BJ (cell line): ENCODE results near the gene NYNRIN. TPM values are rescaled to one million over a fixed set of nuclear protein-coding genes. Genes with fewer than 3 reads are reported as not detected.

Experiments
- CTCF ChIA-PET: fragments of 350-600 bp; formaldehyde crosslinking; extraction: SDS; loops from one replicate; lab custom pipeline; 2021; ENCODE audit warnings: antibody characterized with exemption, inconsistent platforms; lab: Yijun Ruan, JAX
- POLR2A ChIA-PET: fragments of 300-600 bp; sonication (Branson Sonifier 250); formaldehyde crosslinking; extraction: SDS; loops from one replicate; lab custom pipeline; 2021; ENCODE audit warnings: antibody characterized with exemption; lab: Charles Lee
- DNase-seq: peaks from one replicate; pipeline ENCODE4 v3.0.0-alpha.2; 2011; ENCODE audit warnings: low read depth
- H3K27me3 ChIP-seq: 2 replicates; pipeline ENCODE4 v1.6.0; 2011; ENCODE audit warnings: low read length; ENCODE audit not compliant: control insufficient read depth, insufficient read depth
- H3K36me3 ChIP-seq: 2 replicates; pipeline ENCODE4 v1.5.1; 2011; ENCODE audit warnings: low read length; ENCODE audit not compliant: control insufficient read depth, insufficient read depth
- H3K4me3 ChIP-seq: 2 replicates; pipeline ENCODE4 v1.5.1; 2011; ENCODE audit warnings: low read depth, mild to moderate bottlenecking, control low read depth, low read length
- polyA plus RNA-seq: library from polyadenylated mRNA; depleted of rRNA; stranded (reverse); fragments of >200 nt; gene quantifications from 2 replicates; pipeline ENCODE4 v1.2.3, GENCODE V29; 2011
- TF ChIP-seq, protein P1 (sequence below): IDR thresholded peaks from 2 replicates; pipeline ENCODE4 v1.5.1; 2011; ENCODE audit warnings: low read depth, mild to moderate bottlenecking, control low read depth, inconsistent platforms, low read length, moderate library complexity; ENCODE audit not compliant: insufficient read depth

The NYNRIN gene
- polyA plus RNA-seq, 1 experiment: 10.1 TPM

DNA sequence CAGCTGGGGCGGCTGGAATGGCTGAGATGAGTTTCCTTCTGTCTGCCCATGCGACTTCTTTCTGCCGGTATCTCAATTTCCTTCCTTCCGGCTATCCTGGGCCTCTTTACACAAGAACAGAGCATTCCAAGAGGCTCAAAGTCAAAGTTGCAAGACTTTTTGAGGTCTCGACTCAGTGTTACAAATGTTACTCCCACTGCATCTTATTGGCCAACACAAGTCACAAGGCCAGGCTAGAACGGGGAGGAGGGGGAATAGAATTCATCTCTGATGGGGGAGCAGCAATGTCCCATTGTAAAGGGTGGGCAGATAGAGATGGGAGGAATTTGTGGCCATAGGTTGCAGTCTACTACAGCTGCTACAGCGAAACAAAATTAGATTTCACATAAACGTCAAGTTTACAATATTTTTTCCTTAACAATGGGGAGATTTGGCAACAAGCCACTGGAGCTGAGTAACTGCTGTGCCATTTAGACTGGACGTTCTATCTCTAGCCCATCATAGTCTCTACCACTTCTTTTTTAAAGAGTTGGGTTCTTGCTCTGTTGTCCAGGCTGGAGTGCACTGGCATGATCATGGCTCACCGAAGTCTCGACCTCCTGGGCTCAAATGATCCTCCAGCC lies 9.5 kb upstream of the NYNRIN start:
- POLR2A ChIA-PET: no interaction called here
- H3K36me3 ChIP-seq: no peaks in the 10 kb centered on the region
- DNase-seq: no peak
- H3K27me3 ChIP-seq: peaks cover 3% of the 10 kb centered on the region
- TF ChIP-seq, protein P1, sequence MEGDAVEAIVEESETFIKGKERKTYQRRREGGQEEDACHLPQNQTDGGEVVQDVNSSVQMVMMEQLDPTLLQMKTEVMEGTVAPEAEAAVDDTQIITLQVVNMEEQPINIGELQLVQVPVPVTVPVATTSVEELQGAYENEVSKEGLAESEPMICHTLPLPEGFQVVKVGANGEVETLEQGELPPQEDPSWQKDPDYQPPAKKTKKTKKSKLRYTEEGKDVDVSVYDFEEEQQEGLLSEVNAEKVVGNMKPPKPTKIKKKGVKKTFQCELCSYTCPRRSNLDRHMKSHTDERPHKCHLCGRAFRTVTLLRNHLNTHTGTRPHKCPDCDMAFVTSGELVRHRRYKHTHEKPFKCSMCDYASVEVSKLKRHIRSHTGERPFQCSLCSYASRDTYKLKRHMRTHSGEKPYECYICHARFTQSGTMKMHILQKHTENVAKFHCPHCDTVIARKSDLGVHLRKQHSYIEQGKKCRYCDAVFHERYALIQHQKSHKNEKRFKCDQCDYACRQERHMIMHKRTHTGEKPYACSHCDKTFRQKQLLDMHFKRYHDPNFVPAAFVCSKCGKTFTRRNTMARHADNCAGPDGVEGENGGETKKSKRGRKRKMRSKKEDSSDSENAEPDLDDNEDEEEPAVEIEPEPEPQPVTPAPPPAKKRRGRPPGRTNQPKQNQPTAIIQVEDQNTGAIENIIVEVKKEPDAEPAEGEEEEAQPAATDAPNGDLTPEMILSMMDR: no peak
- no peak overlapping the region for H3K4me3 ChIP-seq
- CTCF ChIA-PET: interaction anchor here (0.7 to 3.0 kb wide), 5 partner anchors 16 to 56 kb away, joined by 3 to 10 read pairs (median 3); no protein-coding TSS in a partner anchor

DNA sequence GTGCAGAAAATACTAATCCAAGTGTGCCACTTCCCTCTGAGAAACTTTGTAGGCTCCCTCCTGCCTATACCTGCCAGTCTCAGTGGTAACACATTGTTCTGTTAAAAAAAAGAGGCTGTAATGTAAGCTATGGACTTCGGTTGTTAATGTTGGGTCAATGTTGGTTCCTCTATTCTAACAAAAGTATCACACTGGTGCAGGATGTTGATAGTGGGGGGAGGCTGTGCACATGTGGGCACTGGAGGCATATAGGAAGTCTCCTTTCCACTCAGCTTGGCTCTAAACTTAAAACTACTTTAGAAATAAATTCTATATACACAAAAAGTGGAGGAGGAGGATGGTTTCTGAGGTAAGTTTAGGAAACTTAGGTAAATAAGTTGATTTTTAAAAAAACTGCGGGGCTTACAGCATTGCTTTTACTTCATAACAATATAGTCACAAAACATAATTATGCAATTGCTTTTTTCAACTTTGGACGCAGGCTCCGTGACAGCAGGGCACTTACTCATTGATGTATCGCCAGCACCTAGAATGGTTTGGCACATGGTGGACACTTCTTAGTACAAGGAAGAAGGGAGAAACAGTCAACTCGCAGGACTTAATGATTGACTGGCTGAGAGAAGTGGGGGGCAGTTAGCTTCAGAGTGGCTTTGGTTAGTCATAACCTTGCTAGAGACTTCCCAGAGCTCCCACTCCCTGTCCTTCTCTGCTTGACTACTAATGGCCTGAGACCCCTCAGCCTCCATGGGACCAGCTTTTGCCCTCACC lies 7.9 kb upstream of the NYNRIN start:
- ChIA-PET POLR2A (no interaction called here), CTCF (interaction anchor here (0.9 to 1.4 kb wide), 4 partner anchors 12 to 58 kb away, joined by 3 read pairs; no protein-coding TSS in a partner anchor)
- H3K4me3 ChIP-seq: no peak overlapping the region
- TF ChIP-seq, protein P1: no peak
- H3K27me3 ChIP-seq: peaks cover 3% of the 10 kb centered on the region
- H3K36me3 ChIP-seq: no peaks in the 10 kb centered on the region
- DNase-seq: no peak

DNA sequence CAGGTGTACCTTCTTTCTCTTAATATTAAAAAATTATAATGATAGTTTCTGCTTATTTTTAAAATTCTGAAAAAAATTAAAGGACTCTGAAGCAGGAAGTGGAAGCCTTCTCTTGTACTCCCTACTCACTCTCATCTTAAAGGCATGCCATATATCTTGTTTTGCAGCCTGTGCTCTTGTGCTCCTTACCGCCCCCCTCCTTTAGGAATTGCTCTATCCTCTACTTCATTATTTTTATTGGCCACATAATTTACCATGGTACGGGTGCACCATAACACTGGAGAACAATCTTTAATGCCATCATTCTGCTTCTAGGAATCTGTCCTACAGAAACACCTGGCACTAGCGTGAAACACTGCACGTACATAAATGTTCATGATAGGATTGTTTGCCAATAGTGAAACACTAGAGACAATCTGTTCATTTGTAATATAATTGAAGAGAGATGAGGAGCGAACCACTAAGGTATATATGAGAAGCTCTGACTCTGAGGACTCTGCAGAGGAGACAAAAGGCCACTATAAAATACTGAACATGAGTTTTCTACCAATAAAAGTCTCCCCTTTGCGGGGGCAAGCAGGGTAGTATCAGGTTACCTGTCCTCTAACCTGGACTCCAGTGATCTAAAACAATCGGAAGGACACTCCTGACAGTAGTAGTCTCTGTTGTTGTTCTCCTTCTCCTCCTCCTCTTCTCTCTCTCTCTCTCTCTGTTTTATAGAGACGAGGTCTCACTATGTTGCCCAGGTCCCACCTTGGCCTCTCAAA lies 6.3 kb upstream of the NYNRIN start:
- H3K4me3 ChIP-seq: no peak overlapping the region
- CTCF ChIA-PET: interaction anchor here (0.7 kb wide), 1 partner anchor 283 kb away, joined by 3 read pairs; no protein-coding TSS in a partner anchor
- DNase-seq: no peak
- TF ChIP-seq, protein P1: peak; percentile 28; the same call in 1 of the 2 replicates
- no peaks in the 10 kb centered on the region for H3K36me3 ChIP-seq
- POLR2A ChIA-PET: no interaction called here
- peaks cover 2% of the 10 kb centered on the region for H3K27me3 ChIP-seq

DNA sequence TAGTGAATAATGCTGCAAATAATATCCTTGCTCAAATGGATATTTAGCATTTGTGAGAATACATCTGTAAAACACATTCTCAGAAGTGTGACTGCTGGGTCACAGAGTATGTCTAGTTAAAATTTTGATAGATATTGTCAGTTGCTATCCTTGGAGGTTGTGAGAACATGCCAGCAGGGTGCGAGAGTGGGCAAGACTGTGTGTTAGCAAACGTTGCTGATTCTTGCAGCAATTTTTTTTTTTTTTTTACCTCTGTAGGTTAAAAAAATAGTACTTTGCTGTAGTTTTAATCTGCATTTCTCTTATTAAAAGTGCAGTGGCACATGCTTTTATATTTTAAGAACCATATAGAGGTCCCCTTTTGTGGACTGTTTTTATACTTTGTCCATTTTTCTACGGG lies 4.5 kb upstream of the NYNRIN start:
- Histone ChIP-seq H3K4me3 (no peak overlapping the region), H3K27me3 (no peaks in the 10 kb centered on the region; the same call in 1 of the 2 replicates), H3K36me3 (no peaks in the 10 kb centered on the region)
- CTCF ChIA-PET: no interaction called here
- DNase-seq: no peak
- TF ChIP-seq, protein P1: no peak
- POLR2A ChIA-PET: no interaction called here
